PFSK-1 (cell line): ENCODE results near the gene CATSPER3.

ENCODE experiments used
- POLR2AphosphoS5 ChIP-seq: IDR thresholded peaks from 2 replicates; pipeline ENCODE4 v1.6.1; 2012; ENCODE audit warnings: low read depth, mild to moderate bottlenecking, control low read depth, low read length, moderate library complexity
- TAF1 ChIP-seq: IDR thresholded peaks from 2 replicates; pipeline ENCODE4 v1.6.1; 2012; ENCODE audit warnings: low read length, control low read depth, borderline replicate concordance; ENCODE audit not compliant: insufficient read depth
- TF ChIP-seq, protein P1 (sequence below), 2 experiments: IDR thresholded peaks; 2 replicates each; pipeline versions ENCODE4 v1.6.1 to v1.8.0; 2011 to 2012; ENCODE audit warnings: low read depth in 2 of 2, low read length in 2 of 2, control low read depth in 1 of 2, inconsistent platforms in 1 of 2, mild to moderate bottlenecking in 1 of 2, moderate library complexity in 1 of 2; ENCODE audit not compliant: insufficient read depth in 1 of 2

DNA sequence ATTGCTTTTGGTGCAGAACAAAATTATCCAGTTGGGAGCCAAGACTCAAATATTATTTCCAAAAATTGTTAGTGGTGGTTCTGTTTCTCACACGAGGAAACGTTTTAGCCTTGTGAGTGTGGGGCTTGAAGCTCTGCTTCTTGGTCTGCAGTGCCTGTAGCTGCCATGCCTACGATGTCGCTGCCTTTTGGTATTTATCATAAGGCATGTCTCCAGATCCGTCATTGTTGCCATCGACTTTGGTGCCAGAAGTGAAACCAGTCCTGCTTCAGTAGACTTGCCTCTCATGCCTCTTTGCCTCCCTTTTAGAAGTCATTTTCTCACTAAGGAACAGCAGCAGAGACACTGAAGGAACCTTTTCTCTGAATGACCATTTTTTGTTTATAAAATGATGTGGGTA lies 29.7 kb upstream of the CATSPER3 start:
- TF ChIP-seq POLR2AphosphoS5: no peak
- TF ChIP-seq, protein P1, sequence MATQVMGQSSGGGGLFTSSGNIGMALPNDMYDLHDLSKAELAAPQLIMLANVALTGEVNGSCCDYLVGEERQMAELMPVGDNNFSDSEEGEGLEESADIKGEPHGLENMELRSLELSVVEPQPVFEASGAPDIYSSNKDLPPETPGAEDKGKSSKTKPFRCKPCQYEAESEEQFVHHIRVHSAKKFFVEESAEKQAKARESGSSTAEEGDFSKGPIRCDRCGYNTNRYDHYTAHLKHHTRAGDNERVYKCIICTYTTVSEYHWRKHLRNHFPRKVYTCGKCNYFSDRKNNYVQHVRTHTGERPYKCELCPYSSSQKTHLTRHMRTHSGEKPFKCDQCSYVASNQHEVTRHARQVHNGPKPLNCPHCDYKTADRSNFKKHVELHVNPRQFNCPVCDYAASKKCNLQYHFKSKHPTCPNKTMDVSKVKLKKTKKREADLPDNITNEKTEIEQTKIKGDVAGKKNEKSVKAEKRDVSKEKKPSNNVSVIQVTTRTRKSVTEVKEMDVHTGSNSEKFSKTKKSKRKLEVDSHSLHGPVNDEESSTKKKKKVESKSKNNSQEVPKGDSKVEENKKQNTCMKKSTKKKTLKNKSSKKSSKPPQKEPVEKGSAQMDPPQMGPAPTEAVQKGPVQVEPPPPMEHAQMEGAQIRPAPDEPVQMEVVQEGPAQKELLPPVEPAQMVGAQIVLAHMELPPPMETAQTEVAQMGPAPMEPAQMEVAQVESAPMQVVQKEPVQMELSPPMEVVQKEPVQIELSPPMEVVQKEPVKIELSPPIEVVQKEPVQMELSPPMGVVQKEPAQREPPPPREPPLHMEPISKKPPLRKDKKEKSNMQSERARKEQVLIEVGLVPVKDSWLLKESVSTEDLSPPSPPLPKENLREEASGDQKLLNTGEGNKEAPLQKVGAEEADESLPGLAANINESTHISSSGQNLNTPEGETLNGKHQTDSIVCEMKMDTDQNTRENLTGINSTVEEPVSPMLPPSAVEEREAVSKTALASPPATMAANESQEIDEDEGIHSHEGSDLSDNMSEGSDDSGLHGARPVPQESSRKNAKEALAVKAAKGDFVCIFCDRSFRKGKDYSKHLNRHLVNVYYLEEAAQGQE (IDR thresholded peaks at IDR 0.05; ENCODE audit: insufficient read depth in 1 of 2, low read depth in 2 of 2, low read length in 2 of 2): no peak
- no peak for TF ChIP-seq TAF1
